ENCODE results near the gene C20orf204. TPM values are rescaled to one million over a fixed set of nuclear protein-coding genes. Genes with fewer than 3 reads are reported as not detected.

C20orf204 gene
- total and polyA plus RNA-seq, 10 of the 15 experiments (the other 5 are each of a cell fraction or from before 2014, with no cell fraction given) = 0.24 to 56.0 (median 12.4) TPM

DNA sequence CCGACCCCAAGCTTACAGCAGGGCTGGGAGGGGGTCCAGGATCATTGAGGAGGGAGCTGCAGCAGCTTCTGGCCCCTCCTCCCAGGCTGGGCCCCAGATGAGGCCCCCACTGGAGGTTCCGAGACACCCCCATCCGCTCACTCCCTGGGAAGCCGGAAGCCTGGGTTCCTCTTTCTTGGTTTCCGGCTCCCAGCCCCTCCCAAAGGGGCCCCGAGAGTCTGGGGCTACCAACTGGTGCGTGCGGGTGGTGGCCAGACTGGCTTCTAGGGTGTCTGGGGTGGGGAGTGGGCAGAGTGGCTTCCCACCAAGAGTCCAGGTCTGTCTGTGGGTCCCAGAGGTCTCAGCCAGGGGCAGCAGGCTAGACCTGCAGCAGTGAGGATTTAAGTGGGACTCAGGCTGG lies 41.1 kb downstream of the C20orf204 start (continued):
- TF ChIP-seq, protein P1, sequence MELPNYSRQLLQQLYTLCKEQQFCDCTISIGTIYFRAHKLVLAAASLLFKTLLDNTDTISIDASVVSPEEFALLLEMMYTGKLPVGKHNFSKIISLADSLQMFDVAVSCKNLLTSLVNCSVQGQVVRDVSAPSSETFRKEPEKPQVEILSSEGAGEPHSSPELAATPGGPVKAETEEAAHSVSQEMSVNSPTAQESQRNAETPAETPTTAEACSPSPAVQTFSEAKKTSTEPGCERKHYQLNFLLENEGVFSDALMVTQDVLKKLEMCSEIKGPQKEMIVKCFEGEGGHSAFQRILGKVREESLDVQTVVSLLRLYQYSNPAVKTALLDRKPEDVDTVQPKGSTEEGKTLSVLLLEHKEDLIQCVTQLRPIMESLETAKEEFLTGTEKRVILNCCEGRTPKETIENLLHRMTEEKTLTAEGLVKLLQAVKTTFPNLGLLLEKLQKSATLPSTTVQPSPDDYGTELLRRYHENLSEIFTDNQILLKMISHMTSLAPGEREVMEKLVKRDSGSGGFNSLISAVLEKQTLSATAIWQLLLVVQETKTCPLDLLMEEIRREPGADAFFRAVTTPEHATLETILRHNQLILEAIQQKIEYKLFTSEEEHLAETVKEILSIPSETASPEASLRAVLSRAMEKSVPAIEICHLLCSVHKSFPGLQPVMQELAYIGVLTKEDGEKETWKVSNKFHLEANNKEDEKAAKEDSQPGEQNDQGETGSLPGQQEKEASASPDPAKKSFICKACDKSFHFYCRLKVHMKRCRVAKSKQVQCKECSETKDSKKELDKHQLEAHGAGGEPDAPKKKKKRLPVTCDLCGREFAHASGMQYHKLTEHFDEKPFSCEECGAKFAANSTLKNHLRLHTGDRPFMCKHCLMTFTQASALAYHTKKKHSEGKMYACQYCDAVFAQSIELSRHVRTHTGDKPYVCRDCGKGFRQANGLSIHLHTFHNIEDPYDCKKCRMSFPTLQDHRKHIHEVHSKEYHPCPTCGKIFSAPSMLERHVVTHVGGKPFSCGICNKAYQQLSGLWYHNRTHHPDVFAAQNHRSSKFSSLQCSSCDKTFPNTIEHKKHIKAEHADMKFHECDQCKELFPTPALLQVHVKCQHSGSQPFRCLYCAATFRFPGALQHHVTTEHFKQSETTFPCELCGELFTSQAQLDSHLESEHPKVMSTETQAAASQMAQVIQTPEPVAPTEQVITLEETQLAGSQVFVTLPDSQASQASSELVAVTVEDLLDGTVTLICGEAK (IDR thresholded peaks at IDR 0.05; ENCODE audit: borderline replicate concordance) = peak; percentile 60; the same call in 1 of the 2 replicates
- no peak for TF ChIP-seq BRCA1 (IDR thresholded peaks at IDR 0.05; ENCODE audit: low read depth, low read length)
- TF ChIP-seq, protein P2, sequence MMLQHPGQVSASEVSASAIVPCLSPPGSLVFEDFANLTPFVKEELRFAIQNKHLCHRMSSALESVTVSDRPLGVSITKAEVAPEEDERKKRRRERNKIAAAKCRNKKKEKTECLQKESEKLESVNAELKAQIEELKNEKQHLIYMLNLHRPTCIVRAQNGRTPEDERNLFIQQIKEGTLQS (IDR thresholded peaks at IDR 0.05; ENCODE audit: borderline replicate concordance, extremely low read depth, low read depth, low read length) = no peak
- TF ChIP-seq GABPA (IDR thresholded peaks at IDR 0.05; ENCODE audit: low read depth) = no peak; the same call in 1 of the 2 replicates
- TF ChIP-seq MEF2B (IDR thresholded peaks at IDR 0.05; ENCODE audit: partially characterized antibody, poor library complexity, severe bottlenecking) = peak; percentile 67
- TF ChIP-seq PML (IDR thresholded peaks at IDR 0.05; ENCODE audit: low read length) = no peak
- TF ChIP-seq NFYA (IDR thresholded peaks at IDR 0.05; ENCODE audit: borderline replicate concordance, low read depth, low read length) = no peak
- 0 out of 2 replicates have a peak, but pooled peaks have one; percentile 61 for TF ChIP-seq BACH1 (IDR thresholded peaks at IDR 0.05; ENCODE audit: borderline replicate concordance)
- TF ChIP-seq, protein P3, sequence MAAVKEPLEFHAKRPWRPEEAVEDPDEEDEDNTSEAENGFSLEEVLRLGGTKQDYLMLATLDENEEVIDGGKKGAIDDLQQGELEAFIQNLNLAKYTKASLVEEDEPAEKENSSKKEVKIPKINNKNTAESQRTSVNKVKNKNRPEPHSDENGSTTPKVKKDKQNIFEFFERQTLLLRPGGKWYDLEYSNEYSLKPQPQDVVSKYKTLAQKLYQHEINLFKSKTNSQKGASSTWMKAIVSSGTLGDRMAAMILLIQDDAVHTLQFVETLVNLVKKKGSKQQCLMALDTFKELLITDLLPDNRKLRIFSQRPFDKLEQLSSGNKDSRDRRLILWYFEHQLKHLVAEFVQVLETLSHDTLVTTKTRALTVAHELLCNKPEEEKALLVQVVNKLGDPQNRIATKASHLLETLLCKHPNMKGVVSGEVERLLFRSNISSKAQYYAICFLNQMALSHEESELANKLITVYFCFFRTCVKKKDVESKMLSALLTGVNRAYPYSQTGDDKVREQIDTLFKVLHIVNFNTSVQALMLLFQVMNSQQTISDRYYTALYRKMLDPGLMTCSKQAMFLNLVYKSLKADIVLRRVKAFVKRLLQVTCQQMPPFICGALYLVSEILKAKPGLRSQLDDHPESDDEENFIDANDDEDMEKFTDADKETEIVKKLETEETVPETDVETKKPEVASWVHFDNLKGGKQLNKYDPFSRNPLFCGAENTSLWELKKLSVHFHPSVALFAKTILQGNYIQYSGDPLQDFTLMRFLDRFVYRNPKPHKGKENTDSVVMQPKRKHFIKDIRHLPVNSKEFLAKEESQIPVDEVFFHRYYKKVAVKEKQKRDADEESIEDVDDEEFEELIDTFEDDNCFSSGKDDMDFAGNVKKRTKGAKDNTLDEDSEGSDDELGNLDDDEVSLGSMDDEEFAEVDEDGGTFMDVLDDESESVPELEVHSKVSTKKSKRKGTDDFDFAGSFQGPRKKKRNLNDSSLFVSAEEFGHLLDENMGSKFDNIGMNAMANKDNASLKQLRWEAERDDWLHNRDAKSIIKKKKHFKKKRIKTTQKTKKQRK (IDR thresholded peaks at IDR 0.05; ENCODE audit: low read depth, low read length) = no peak
- no peak for TF ChIP-seq ZNF622 (IDR thresholded peaks at IDR 0.05)
- TF ChIP-seq CHD2 (IDR thresholded peaks at IDR 0.05; ENCODE audit: borderline replicate concordance, low read depth, low read length) = peak; percentile 55; the same call in 1 of the 2 replicates
- TF ChIP-seq, protein P4, sequence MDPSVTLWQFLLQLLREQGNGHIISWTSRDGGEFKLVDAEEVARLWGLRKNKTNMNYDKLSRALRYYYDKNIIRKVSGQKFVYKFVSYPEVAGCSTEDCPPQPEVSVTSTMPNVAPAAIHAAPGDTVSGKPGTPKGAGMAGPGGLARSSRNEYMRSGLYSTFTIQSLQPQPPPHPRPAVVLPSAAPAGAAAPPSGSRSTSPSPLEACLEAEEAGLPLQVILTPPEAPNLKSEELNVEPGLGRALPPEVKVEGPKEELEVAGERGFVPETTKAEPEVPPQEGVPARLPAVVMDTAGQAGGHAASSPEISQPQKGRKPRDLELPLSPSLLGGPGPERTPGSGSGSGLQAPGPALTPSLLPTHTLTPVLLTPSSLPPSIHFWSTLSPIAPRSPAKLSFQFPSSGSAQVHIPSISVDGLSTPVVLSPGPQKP (IDR thresholded peaks at IDR 0.05; ENCODE audit: low read depth, low read length) = peak; percentile 43; the same call in 1 of the 2 replicates
- no peak for TF ChIP-seq KLF5 (IDR thresholded peaks at IDR 0.05; ENCODE audit: partially characterized antibody)
- peak; percentile 47; the same call in 1 of the 2 replicates for TF ChIP-seq ATF7 (IDR thresholded peaks at IDR 0.05; ENCODE audit: low read depth)
- no peak for TF ChIP-seq KDM1A (IDR thresholded peaks at IDR 0.05; ENCODE audit: borderline replicate concordance)
- TF ChIP-seq SREBF1 (IDR thresholded peaks at IDR 0.05; ENCODE audit: low read length) = no peak
- TF ChIP-seq RAD21 (IDR thresholded peaks at IDR 0.05; ENCODE audit: insufficient read depth, low read depth, low read length) = no peak
- TF ChIP-seq, protein P5, sequence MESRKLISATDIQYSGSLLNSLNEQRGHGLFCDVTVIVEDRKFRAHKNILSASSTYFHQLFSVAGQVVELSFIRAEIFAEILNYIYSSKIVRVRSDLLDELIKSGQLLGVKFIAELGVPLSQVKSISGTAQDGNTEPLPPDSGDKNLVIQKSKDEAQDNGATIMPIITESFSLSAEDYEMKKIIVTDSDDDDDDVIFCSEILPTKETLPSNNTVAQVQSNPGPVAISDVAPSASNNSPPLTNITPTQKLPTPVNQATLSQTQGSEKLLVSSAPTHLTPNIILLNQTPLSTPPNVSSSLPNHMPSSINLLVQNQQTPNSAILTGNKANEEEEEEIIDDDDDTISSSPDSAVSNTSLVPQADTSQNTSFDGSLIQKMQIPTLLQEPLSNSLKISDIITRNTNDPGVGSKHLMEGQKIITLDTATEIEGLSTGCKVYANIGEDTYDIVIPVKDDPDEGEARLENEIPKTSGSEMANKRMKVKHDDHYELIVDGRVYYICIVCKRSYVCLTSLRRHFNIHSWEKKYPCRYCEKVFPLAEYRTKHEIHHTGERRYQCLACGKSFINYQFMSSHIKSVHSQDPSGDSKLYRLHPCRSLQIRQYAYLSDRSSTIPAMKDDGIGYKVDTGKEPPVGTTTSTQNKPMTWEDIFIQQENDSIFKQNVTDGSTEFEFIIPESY (IDR thresholded peaks at IDR 0.05) = no peak
- TF ChIP-seq BCL11A (IDR thresholded peaks at IDR 0.05; ENCODE audit: low read depth, low read length) = 0 out of 2 replicates have a peak, but pooled peaks have one; percentile 17
- TF ChIP-seq ZBED1 (IDR thresholded peaks at IDR 0.05; ENCODE audit: borderline replicate concordance) = no peak
- TF ChIP-seq TARDBP (IDR thresholded peaks at IDR 0.05; ENCODE audit: borderline replicate concordance) = no peak

All from GM12878 (cell line).